SH-SY5Y (cell line): ENCODE results near the gene ADAT3.

Source experiments
- GATA2 ChIP-seq: IDR thresholded peaks from 2 replicates; pipeline ENCODE4 v1.6.1; 2011; ENCODE audit warnings: mild to moderate bottlenecking, low read depth, low read length
- GATA3 ChIP-seq: IDR thresholded peaks from 2 replicates; pipeline ENCODE4 v1.6.1; 2011; ENCODE audit warnings: low read depth, mild to moderate bottlenecking, low read length, moderate library complexity

DNA sequence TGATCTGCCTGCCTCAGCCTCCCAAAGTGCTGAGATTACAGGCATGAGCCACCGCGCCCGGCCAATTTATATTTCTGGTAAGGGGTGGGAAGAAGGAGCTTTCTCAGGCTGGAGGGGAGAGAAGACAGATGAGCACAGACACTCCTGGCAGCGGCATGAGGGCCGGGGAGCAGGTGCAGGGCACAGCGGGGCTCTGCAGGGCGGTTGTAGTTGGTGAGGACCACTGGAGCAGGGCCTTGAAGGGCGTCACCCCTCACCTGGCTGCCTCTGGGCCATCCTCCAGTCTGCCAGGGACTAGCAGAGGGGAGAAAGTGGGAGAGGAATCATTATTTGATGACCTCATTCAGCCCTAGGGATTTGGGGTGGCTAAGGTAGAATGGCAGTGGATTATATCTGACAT is 27.2 kb downstream of the ADAT3 start:
- no peak for TF ChIP-seq GATA2
- TF ChIP-seq GATA3, result no peak
